ENCODE measurements around the gene FADS2. TPM values are rescaled to one million over a fixed set of nuclear protein-coding genes. Genes with fewer than 3 reads are reported as not detected.

The FADS2 gene
- polyA plus RNA-seq, 4 donors = 86.1 to 110 (median 94.1) TPM

- DNase-seq (ENCODE audit: low read depth in 4 of 4, low spot score in 3 of 4) = no peak
These were observed 72.2 kb downstream of the FADS2 start for GRCh38 chr11:61900251-61900650.

GRCh38 chr11:61901397-61901796 lies 73.3 kb downstream of the FADS2 start:
- DNase-seq (ENCODE audit: low read depth in 4 of 4, low spot score in 3 of 4) = no peak

GRCh38 chr11:61902313-61902712 lies 74.2 kb downstream of the FADS2 start:
- no peak for DNase-seq (ENCODE audit: low read depth in 4 of 4, low spot score in 3 of 4)

- no peak for DNase-seq (ENCODE audit: low read depth in 4 of 4, low spot score in 3 of 4)
These were observed 75.7 kb downstream of the FADS2 start for GRCh38 chr11:61903845-61904244.

- no peak for DNase-seq (ENCODE audit: low read depth in 4 of 4, low spot score in 3 of 4)
These were observed 76.5 kb downstream of the FADS2 start for GRCh38 chr11:61904539-61905048.

GRCh38 chr11:61905067-61905696 lies 77.1 kb downstream of the FADS2 start:
- DNase-seq (ENCODE audit: low read depth in 4 of 4, low spot score in 3 of 4) = no peak

- no peak for DNase-seq (ENCODE audit: low read depth in 4 of 4, low spot score in 3 of 4)
These were observed 77.9 kb downstream of the FADS2 start for GRCh38 chr11:61905801-61906521.

GRCh38 chr11:61906522-61906909 lies 78.4 kb downstream of the FADS2 start:
- no peak for DNase-seq (ENCODE audit: low read depth in 4 of 4, low spot score in 3 of 4)

- no peak for DNase-seq (ENCODE audit: low read depth in 4 of 4, low spot score in 3 of 4)
These were observed 79.2 kb downstream of the FADS2 start for GRCh38 chr11:61907282-61907681.

GRCh38 chr11:61907871-61908729 lies 80.0 kb downstream of the FADS2 start:
- no peak for DNase-seq (ENCODE audit: low read depth in 4 of 4, low spot score in 3 of 4)

- DNase-seq (ENCODE audit: low read depth in 4 of 4, low spot score in 3 of 4) = no peak
These were observed 80.7 kb downstream of the FADS2 start for GRCh38 chr11:61908730-61909316.

GRCh38 chr11:61910187-61911127 lies 82.4 kb downstream of the FADS2 start:
- DNase-seq (ENCODE audit: low read depth in 4 of 4, low spot score in 3 of 4) = no peak

- DNase-seq (ENCODE audit: low read depth in 4 of 4, low spot score in 3 of 4) = no peak
These were observed 83.1 kb downstream of the FADS2 start for GRCh38 chr11:61911128-61911700.

GRCh38 chr11:61911701-61912529 lies 83.8 kb downstream of the FADS2 start:
- no peak for DNase-seq (ENCODE audit: low read depth in 4 of 4, low spot score in 3 of 4)

- no peak for DNase-seq (ENCODE audit: low read depth in 4 of 4, low spot score in 3 of 4)
These were observed 84.4 kb downstream of the FADS2 start for GRCh38 chr11:61912530-61912898.

GRCh38 chr11:61912991-61913698 lies 85.0 kb downstream of the FADS2 start:
- DNase-seq (ENCODE audit: low read depth in 4 of 4, low spot score in 3 of 4) = no peak

GRCh38 chr11:61913699-61914395 lies 85.7 kb downstream of the FADS2 start:
- DNase-seq (ENCODE audit: low read depth in 4 of 4, low spot score in 3 of 4) = no peak

Measured in right renal pelvis (tissue), 4 donors.